Mesenchymal stem cell (in vitro differentiated cells and primary cell): ENCODE data around the gene CRKL. TPM values are rescaled to one million over a fixed set of nuclear protein-coding genes. Genes with fewer than 3 reads are reported as not detected.

Source experiments
- DNase-seq: peaks from one replicate; pipeline ENCODE4 v3.0.0-alpha.2; 2013
- H2AFZ ChIP-seq: one replicate; pipeline ENCODE4 v1.6.1; 2013; ENCODE audit warnings: low read depth, mild to moderate bottlenecking, control low read depth, inconsistent platforms, low read length, moderate library complexity
- H2AK5ac ChIP-seq: 2 replicates; pipeline ENCODE4 v1.6.1; 2013; ENCODE audit warnings: low read length, moderate library complexity, mild to moderate bottlenecking, inconsistent platforms; ENCODE audit not compliant: severe bottlenecking
- H2BK120ac ChIP-seq: one replicate; pipeline ENCODE4 v1.6.1; 2013; ENCODE audit warnings: low read depth, mild to moderate bottlenecking, inconsistent platforms, low read length, moderate library complexity
- H2BK12ac ChIP-seq, 2 experiments: one replicate each; pipeline ENCODE4 v1.6.1; 2013; ENCODE audit warnings: inconsistent platforms in 2 of 2, low read length in 2 of 2, mild to moderate bottlenecking in 2 of 2, moderate library complexity in 2 of 2, control low read depth in 1 of 2
- H2BK15ac ChIP-seq: one replicate; pipeline ENCODE4 v1.6.1; 2013; ENCODE audit warnings: mild to moderate bottlenecking, low read depth, inconsistent platforms; ENCODE audit not compliant: poor library complexity, severe bottlenecking
- H2BK5ac ChIP-seq: 2 replicates; pipeline ENCODE4 v1.6.1; 2013; ENCODE audit warnings: low read depth, mild to moderate bottlenecking, low read length, control low read depth, inconsistent platforms; ENCODE audit not compliant: poor library complexity, severe bottlenecking
- H3K14ac ChIP-seq, 2 experiments: one replicate each; pipeline ENCODE4 v1.6.1; 2013; ENCODE audit warnings: inconsistent platforms in 2 of 2, low read length in 2 of 2, control low read depth in 1 of 2, mild to moderate bottlenecking in 1 of 2, moderate library complexity in 1 of 2
- H3K18ac ChIP-seq, 2 experiments: one replicate each; pipeline ENCODE4 v1.6.1; 2013; ENCODE audit warnings: inconsistent platforms in 2 of 2, low read length in 2 of 2, control low read depth in 1 of 2, low read depth in 1 of 2, mild to moderate bottlenecking in 1 of 2
- H3K23ac ChIP-seq, 2 experiments: one replicate each; pipeline ENCODE4 v1.6.1; 2013; ENCODE audit warnings: inconsistent platforms in 2 of 2, low read length in 2 of 2, mild to moderate bottlenecking in 2 of 2, moderate library complexity in 2 of 2, control low read depth in 1 of 2
- H3K27ac ChIP-seq: 2 replicates; pipeline ENCODE4 v1.5.1; 2013; ENCODE audit warnings: mild to moderate bottlenecking, moderate library complexity, low read length, control low read depth, inconsistent platforms; ENCODE audit not compliant: poor library complexity, severe bottlenecking
- H3K27me3 ChIP-seq, 2 experiments: 2 replicates each; pipeline versions ENCODE4 v1.6.1 to v1.7.0; 2013; ENCODE audit warnings: low read length in 2 of 2, mild to moderate bottlenecking in 2 of 2, moderate library complexity in 2 of 2, control low read depth in 1 of 2, inconsistent platforms in 1 of 2; ENCODE audit not compliant: control insufficient read depth in 1 of 2, insufficient read depth in 1 of 2
- H3K36me3 ChIP-seq, 2 experiments: 2 replicates each; pipeline versions ENCODE4 v1.6.1 to v1.7.0; 2013; ENCODE audit warnings: low read length in 2 of 2, control low read depth in 1 of 2, inconsistent platforms in 1 of 2, low read depth in 1 of 2, mild to moderate bottlenecking in 1 of 2; ENCODE audit not compliant: insufficient read depth in 2 of 2, control insufficient read depth in 1 of 2
- H3K4ac ChIP-seq, 2 experiments: one replicate each; pipeline ENCODE4 v1.6.1; 2013; ENCODE audit warnings: inconsistent platforms in 2 of 2, low read length in 2 of 2, mild to moderate bottlenecking in 2 of 2, moderate library complexity in 2 of 2, control low read depth in 1 of 2, low read depth in 1 of 2
- H3K4me1 ChIP-seq: 2 replicates; pipeline ENCODE4 v1.6.1; 2013; ENCODE audit warnings: low read depth, low read length, control low read depth; ENCODE audit not compliant: control insufficient read depth, insufficient read depth
- H3K4me2 ChIP-seq: 2 replicates; pipeline ENCODE4 v1.6.1; 2013; ENCODE audit warnings: low read length, mild to moderate bottlenecking, inconsistent platforms; ENCODE audit not compliant: poor library complexity, severe bottlenecking
- H3K4me3 ChIP-seq, 2 experiments: 2 replicates each; pipeline versions ENCODE4 v1.5.1 to v1.7.0; 2013; ENCODE audit warnings: low read length in 2 of 2, mild to moderate bottlenecking in 2 of 2, control low read depth in 1 of 2, low read depth in 1 of 2; ENCODE audit not compliant: insufficient read depth in 1 of 2
- H3K79me1 ChIP-seq: replicated peaks from 2 replicates; pipeline ENCODE4 v1.6.1; 2013; ENCODE audit warnings: mild to moderate bottlenecking, control low read depth, low read length, inconsistent platforms; ENCODE audit not compliant: poor library complexity, severe bottlenecking
- H3K9ac ChIP-seq: 2 replicates; pipeline ENCODE4 v1.7.0; 2013; ENCODE audit warnings: mild to moderate bottlenecking, low read length, moderate library complexity
- H3K9me3 ChIP-seq: 2 replicates; pipeline ENCODE4 v1.7.0; 2013; ENCODE audit warnings: mild to moderate bottlenecking, low read length; ENCODE audit not compliant: control insufficient read depth
- H4K8ac ChIP-seq: one replicate; pipeline ENCODE4 v1.6.1; 2013; ENCODE audit warnings: inconsistent platforms, mild to moderate bottlenecking, low read length, moderate library complexity
- H4K91ac ChIP-seq: one replicate; pipeline ENCODE4 v1.6.1; 2013; ENCODE audit warnings: mild to moderate bottlenecking, low read length, inconsistent platforms
- WGBS: methylation state at CpG from one replicate; pipeline ENCODE4 v1.1.7; 2013; ENCODE audit warnings: mixed read lengths; 5-methylcytosine and 5-hydroxymethylcytosine counted together
- polyA plus RNA-seq, 2 experiments: library from polyadenylated mRNA; stranded (reverse); fragments of 200-250 nt; gene quantifications; one replicate each; pipeline ENCODE4 v1.2.3, GENCODE V29; 2013

CRKL gene, protein sequence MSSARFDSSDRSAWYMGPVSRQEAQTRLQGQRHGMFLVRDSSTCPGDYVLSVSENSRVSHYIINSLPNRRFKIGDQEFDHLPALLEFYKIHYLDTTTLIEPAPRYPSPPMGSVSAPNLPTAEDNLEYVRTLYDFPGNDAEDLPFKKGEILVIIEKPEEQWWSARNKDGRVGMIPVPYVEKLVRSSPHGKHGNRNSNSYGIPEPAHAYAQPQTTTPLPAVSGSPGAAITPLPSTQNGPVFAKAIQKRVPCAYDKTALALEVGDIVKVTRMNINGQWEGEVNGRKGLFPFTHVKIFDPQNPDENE
- polyA plus RNA-seq (2013, experiment 1 of 2) = 25.1 TPM
- 25.3 TPM for polyA plus RNA-seq (2013, experiment 2 of 2)

DNA sequence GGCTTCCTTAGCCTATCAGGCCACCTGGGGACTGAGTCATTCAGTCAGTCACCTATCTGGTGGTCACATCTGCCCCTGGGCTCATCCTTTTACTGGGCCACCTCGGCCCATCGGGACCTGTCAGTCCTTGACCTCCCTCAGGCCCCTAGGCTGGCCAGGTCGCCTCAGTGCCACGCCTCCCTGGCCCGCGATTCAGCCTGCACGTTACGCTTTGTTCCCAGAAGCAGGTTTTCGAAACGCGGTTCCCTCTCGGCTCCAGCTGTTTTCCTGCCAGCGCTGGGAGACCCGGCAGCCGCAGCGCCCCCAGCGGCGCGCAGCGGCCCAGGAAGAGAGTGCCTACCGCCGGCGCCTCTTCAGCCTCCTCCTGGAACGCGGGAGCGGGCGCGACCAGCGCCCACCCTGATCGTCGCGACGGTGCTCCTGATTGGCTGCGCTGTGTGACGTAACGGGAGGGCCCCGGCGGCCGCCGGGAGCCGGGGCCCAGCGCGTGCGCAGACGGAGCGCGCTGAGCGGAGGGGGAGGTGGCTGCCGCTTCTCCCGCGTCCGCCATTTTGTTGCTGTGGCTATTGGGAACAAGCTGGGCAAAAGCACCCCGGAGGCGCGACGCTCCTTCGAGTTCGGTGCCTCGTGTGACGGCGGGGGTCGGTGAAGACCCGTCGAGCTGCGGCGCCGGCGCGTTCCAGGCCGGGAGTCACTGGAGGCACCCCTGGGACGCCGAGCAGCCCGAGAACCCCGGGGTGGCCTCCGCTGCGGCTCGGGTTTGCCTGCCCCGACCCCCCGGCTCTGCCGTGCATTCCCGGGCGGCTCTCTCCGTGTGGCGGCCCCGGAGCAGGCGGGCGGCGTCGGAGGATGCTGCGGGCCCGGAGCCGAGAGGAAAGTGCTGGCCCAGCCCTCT lies at the start of gene CRKL:
Gene CRKL, plus strand, starts transcription at position 492 of the 895 bp plus-strand sequence. CDS start 528 bp downstream, outside the sequence.
- Histone ChIP-seq H4K91ac (peak within 1 kb of the TSS; percentile 93), H3K4me1 (peaks cover 3% of the 10 kb centered on the region), H2AK5ac (peak within 1 kb of the TSS; percentile 54), H3K9ac (peak within 1 kb of the TSS; percentile 94), H3K18ac (peak within 1 kb of the TSS; percentile 93 to 99), H3K4me3 (peak within 1 kb of the TSS; percentile 94 to 100), H2BK15ac (peak within 1 kb of the TSS; percentile 87), H2BK12ac (peak within 1 kb of the TSS in 1 of 2 experiments; percentile 87), H2BK120ac (peak within 1 kb of the TSS; percentile 80), H2BK5ac (peak within 1 kb of the TSS; percentile 77), H3K27ac (peak within 1 kb of the TSS; percentile 64), H3K14ac (peak within 1 kb of the TSS; percentile 93 to 99), H3K27me3 (no peaks in the 10 kb centered on the region), H3K79me1 (peaks cover 3% of the 10 kb centered on the region), H3K36me3 (no peaks in the 10 kb centered on the region), H2AFZ (peak within 1 kb of the TSS; percentile 100), H4K8ac (peak within 1 kb of the TSS; percentile 78), H3K23ac (peak within 1 kb of the TSS; percentile 96 to 98), H3K4ac (peak within 1 kb of the TSS; percentile 73 to 99), H3K9me3 (no peaks in the 10 kb centered on the region), H3K4me2 (peak within 1 kb of the TSS; percentile 78)
- peak; percentile 97 for DNase-seq
- whole genome bisulfite sequencing = under 1% methylated on average over 71 of the region's 92 CpGs

DNA sequence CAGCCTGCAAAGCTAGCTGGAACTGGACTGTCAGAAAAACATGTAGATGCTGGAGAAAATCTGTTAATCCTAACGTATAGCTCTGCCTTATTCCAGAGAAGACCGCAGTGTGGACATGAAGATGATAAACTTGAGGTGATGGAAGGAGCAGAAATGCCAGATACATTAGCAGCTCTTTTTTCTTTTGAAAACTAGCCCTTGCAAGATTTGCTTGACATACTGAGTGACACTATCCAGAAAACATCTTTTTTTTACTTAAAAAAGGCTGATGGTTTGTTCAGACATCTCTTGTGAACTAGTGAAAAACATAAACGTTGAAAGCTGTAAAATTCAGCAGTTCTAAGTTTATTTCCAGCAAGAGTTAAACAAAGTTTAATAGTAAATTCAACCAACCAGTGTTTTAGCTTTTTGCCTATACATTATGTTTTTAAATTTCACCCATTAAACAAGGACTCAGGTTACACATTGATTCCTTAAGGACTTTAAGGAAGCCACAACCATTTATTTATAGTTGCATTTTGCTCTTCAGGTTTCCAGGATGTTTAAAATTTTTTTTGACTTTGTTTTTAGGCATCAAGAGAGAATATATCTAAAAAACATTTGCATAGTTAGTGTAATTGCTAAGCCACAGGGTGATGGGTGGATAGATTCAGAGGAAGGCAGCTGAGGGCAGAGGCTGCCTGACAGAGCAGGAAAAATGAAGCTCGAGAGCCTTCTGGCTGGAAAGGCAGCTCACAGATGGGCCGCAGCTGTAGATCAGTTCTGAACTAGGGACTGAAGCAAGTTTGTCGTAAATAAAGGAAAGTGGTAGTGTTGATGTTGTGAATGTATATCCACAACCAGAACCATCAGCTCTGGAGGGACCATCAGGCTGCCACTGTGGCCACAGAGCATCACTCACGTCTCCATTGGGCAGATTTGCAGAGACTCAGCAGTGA lies 48.9 kb upstream of the CRKL start:
- Histone ChIP-seq H2AFZ (no peak overlapping the region), H2BK5ac (no peak overlapping the region), H2AK5ac (no peak overlapping the region), H2BK120ac (no peak overlapping the region), H3K18ac (peak overlapping the region; percentile 53 to 86), H3K4me1 (peaks cover 7% of the 10 kb centered on the region), H3K79me1 (peaks cover 38% of the 10 kb centered on the region), H3K4ac (peak overlapping the region in 1 of 2 experiments; percentile 54), H3K4me2 (no peak overlapping the region), H4K91ac (no peak overlapping the region), H2BK15ac (no peak overlapping the region), H3K9me3 (no peaks in the 10 kb centered on the region), H3K23ac (no peak overlapping the region), H4K8ac (no peak overlapping the region), H3K9ac (peak overlapping the region; percentile 28), H3K4me3 (no peak overlapping the region), H3K27me3 (no peaks in the 10 kb centered on the region), H3K27ac (no peak overlapping the region), H3K36me3 (peaks cover 38 to 43% of the 10 kb centered on the region in 2 experiments), H3K14ac (peak overlapping the region in 1 of 2 experiments; percentile 61), H2BK12ac (peak overlapping the region in 1 of 2 experiments; percentile 74)
- peak; percentile 30 for DNase-seq
- WGBS = 61% methylated on average over 6 of the region's 7 CpGs

DNA sequence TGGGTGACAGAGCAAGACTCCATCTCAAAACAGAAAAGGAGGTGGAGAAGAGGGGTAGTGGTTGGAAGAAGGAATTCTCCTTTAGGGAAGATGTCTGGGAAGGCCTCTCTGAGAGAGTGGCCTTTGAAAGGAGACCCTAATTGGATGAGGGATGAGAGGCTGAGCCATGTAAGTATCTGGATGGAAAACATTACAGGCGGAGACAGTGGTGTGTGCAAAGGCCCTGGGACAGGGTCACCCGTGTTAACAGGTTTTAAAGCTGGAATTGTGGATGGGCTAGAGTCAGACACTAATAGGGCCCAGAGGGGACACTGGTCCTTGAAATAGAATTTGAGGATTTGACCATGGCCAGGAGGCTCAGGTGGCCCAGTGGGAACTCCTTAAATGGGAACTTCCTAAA lies 48.0 kb upstream of the CRKL start:
- peaks cover 35% of the 10 kb centered on the region for H3K79me1 ChIP-seq
- no peak overlapping the region for H3K18ac ChIP-seq
- no peak overlapping the region for H2BK12ac ChIP-seq
- no peaks in the 10 kb centered on the region for H3K9me3 ChIP-seq
- WGBS = 98% methylated on average over 2 of the region's 2 CpGs
- no peak overlapping the region for H2BK15ac ChIP-seq
- no peaks in the 10 kb centered on the region for H3K27me3 ChIP-seq
- H3K4ac ChIP-seq = no peak overlapping the region
- no peak overlapping the region for H3K4me3 ChIP-seq
- H3K4me2 ChIP-seq = no peak overlapping the region
- H4K8ac ChIP-seq = no peak overlapping the region
- no peak for DNase-seq
- peaks cover 7% of the 10 kb centered on the region for H3K4me1 ChIP-seq
- no peak overlapping the region for H4K91ac ChIP-seq
- peaks cover 42 to 43% of the 10 kb centered on the region in 2 experiments for H3K36me3 ChIP-seq
- no peak overlapping the region for H3K14ac ChIP-seq
- H3K23ac ChIP-seq = no peak overlapping the region
- H3K9ac ChIP-seq = no peak overlapping the region
- no peak overlapping the region for H2AK5ac ChIP-seq
- H2AFZ ChIP-seq = no peak overlapping the region
- H3K27ac ChIP-seq = no peak overlapping the region
- no peak overlapping the region for H2BK120ac ChIP-seq
- H2BK5ac ChIP-seq = no peak overlapping the region
